Vein endothelial cell (primary cell): ENCODE data around the gene TRAPPC11. TPM values are rescaled to one million over a fixed set of nuclear protein-coding genes. Genes with fewer than 3 reads are reported as not detected.

ENCODE experiments used
- small RNA-seq: library from RNA; depleted of rRNA; stranded (forward); fragments of <200 nt; gene quantifications from one replicate; pipeline ENCODE3, GENCODE V24; 2012
- total RNA-seq: library from RNA; depleted of rRNA; stranded (reverse); fragments of >200 nt; gene quantifications from 2 replicates; pipeline ENCODE4 v1.2.3, GENCODE V29; 2012

Gene TRAPPC11
- total RNA-seq: 40.0 and 43.8 TPM in 2 replicates

GRCh38 chr4:183659029-183659871 is at the start of gene TRAPPC11, which contains the start of gene RWDD4:
TSS of gene TRAPPC11 (plus strand) at chr4:183659293. CDS start at chr4:183663868, 4,575 bp downstream.
TSS of gene RWDD4 (minus strand) at chr4:183659185. CDS start at chr4:183658952, 233 bp downstream.

Small RNA genes lying within 50 kb of the gene (small RNA-seq; reads per million reads assigned to genes)
- gene RNU6-1053P (not detected), gene RNU6-335P (not detected), gene RNU6-479P (not detected)

Other genes starting within 250 kb of the TRAPPC11 start
- 12.7 and 16.3 TPM in 2 replicates for gene CDKN2AIP, start 214.7 kb upstream of the TRAPPC11 start, total RNA-seq
- 3.3 and 7.5 TPM in 2 replicates for gene ING2, start 154.2 kb upstream of the TRAPPC11 start, total RNA-seq
- gene RWDD4, start 108 bp upstream of the TRAPPC11 start, total RNA-seq: 13.7 and 19.2 TPM in 2 replicates
- 0.98 and 1.3 TPM in 2 replicates for gene STOX2, start 246.0 kb downstream of the TRAPPC11 start, total RNA-seq